HG02798 (cell line): ENCODE data around the gene SLC7A14.
A peak's percentile ranks its signal among the peaks of the same experiment; 100 is the strongest.

ENCODE experiments used
- ATAC-seq: cut with Tn5 transposase; IDR thresholded peaks from one replicate; pipeline ENCODE4 v1.9.1; 2021; ENCODE audit warnings: mild to moderate bottlenecking; ENCODE audit not compliant: unreplicated experiment, poor library complexity

SLC7A14 gene

GRCh38 chr3:170437696-170438407, 148.0 kb downstream of the SLC7A14 start:
- ATAC-seq = no peak

- no peak for ATAC-seq
Observed at GRCh38 chr3:170437176-170437575, 148.7 kb downstream of the SLC7A14 start.

- ATAC-seq = no peak
Observed at GRCh38 chr3:170436697-170437096, 149.2 kb downstream of the SLC7A14 start.

- no peak for ATAC-seq
Observed at GRCh38 chr3:170432416-170432815, 153.5 kb downstream of the SLC7A14 start.

GRCh38 chr3:170431054-170431453, 154.8 kb downstream of the SLC7A14 start:
- ATAC-seq = no peak

- no peak for ATAC-seq
Observed at GRCh38 chr3:170429050-170429449, 156.8 kb downstream of the SLC7A14 start.

GRCh38 chr3:170428095-170428494, 157.8 kb downstream of the SLC7A14 start:
- ATAC-seq = no peak

GRCh38 chr3:170426240-170426797, 159.6 kb downstream of the SLC7A14 start:
- no peak for ATAC-seq

- no peak for ATAC-seq
Observed at GRCh38 chr3:170425491-170426239, 160.2 kb downstream of the SLC7A14 start.

GRCh38 chr3:170424879-170425278, 161.0 kb downstream of the SLC7A14 start:
- ATAC-seq = no peak

GRCh38 chr3:170423001-170423615, 162.8 kb downstream of the SLC7A14 start:
- ATAC-seq = no peak

- no peak for ATAC-seq
Observed at GRCh38 chr3:170421758-170422157, 164.1 kb downstream of the SLC7A14 start.

GRCh38 chr3:170421111-170421641, 164.7 kb downstream of the SLC7A14 start:
- no peak for ATAC-seq

GRCh38 chr3:170420307-170420821, 165.5 kb downstream of the SLC7A14 start:
- no peak for ATAC-seq

GRCh38 chr3:170419557-170420087, 166.3 kb downstream of the SLC7A14 start:
- no peak for ATAC-seq

GRCh38 chr3:170418422-170419398, 167.2 kb downstream of the SLC7A14 start, which contains the start of gene CLDN11:
TSS of gene CLDN11 (plus strand) at chr3:170418868. CDS start at chr3:170419067, 199 bp downstream.
- ATAC-seq = no peak

GRCh38 chr3:170417090-170417489, 168.8 kb downstream of the SLC7A14 start:
- ATAC-seq = no peak

GRCh38 chr3:170414202-170414663, 171.6 kb downstream of the SLC7A14 start:
- ATAC-seq = peak; percentile 69

- no peak for ATAC-seq
Observed at GRCh38 chr3:170413291-170413690, 172.6 kb downstream of the SLC7A14 start.
